HS-5 (cell line): ENCODE measurements around the gene KDM2B.

Experiments used
- DNase-seq: peaks from one replicate; pipeline ENCODE4 v3.0.0-alpha.2; 2012; ENCODE audit warnings: low read depth

KDM2B gene

GRCh38 chr12:121530600-121531355 is 50.0 kb downstream of the KDM2B start:
- no peak for DNase-seq

GRCh38 chr12:121529184-121529583 is 51.6 kb downstream of the KDM2B start:
- no peak for DNase-seq

DNA sequence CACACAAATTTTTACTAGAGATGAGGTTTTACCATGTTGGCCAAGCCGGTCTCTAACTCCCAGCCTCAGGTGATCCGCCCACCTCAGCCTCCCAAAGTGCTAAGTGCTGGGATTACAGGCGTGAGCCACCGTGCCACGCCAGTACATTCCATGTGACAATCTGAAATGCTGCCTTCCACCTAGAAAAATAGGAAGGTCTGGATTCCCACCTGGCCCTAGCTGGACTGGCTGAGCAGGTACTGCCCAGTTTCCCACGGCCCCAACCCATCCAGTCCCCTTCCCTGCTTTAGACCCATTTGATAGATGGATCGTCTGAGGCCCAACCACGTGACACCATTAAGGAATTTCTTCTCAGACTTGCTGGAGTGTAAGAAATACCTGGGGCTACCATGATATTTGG is 55.4 kb downstream of the KDM2B start:
- DNase-seq = no peak

- DNase-seq = no peak
These were observed 56.5 kb downstream of the KDM2B start for GRCh38 chr12:121524196-121524916.

DNA sequence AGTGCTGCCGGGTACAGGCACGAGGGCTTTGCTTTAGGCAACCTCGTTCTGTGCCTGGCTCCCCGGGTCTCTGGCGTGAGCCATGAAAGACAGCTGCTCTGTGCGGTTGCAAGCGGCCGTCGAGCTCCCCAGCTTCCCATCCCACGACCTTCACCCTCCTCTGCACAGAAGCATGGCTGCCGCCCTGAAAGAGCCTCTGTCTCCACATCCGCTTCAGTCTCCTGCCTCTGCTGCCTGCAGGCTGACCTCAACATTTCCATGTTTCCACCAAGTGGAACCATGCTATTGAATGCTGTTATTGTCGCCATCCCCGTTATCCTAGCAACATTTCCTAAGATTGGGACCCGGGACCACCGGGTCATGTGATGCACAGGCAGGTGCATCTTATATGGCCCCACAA is 57.1 kb downstream of the KDM2B start:
- DNase-seq = no peak

- no peak for DNase-seq
These were observed 57.9 kb downstream of the KDM2B start for GRCh38 chr12:121522971-121523370.

- no peak for DNase-seq
These were observed 60.2 kb downstream of the KDM2B start for GRCh38 chr12:121520586-121521086.

DNA sequence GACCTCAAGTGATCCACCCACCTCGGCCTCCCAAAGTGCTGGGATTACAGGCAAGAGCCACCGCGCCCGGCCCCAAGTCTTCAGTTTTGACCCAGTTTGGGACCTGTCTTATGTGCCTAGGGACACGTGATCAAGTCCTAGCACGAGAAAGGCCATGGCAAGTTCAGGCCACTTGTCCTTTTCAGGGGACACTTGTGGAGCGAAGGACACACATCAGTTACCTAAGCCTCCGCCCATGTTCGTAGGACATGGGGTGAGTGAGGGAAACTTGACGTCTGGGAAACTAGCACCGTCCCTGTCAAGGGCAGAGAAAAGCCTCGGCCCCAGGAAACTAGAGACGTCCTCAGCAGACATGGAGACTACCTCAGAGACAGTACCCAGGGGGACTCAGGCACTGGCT is 60.7 kb downstream of the KDM2B start:
- DNase-seq = no peak

DNA sequence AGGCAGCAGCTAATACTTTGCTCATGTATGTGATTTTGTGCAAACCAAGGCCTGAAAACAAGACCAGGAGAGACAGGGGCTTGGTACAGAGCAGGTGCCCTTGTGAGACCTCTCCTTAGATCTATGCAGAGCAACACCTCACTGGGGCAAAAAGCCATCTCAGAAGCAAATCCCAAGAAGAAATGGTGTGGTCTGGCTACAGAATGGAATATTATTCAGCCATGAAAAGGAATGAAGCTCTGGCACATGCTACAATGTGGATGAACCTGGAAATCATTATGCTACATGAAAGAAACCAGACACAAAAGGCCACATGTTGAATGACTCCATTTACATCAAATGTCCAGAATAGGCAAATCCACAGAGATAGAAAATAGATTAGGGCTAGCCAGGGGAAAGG is 61.6 kb downstream of the KDM2B start:
- no peak for DNase-seq

- no peak for DNase-seq
These were observed 62.2 kb downstream of the KDM2B start for GRCh38 chr12:121518656-121519055.

- DNase-seq = no peak
These were observed 64.3 kb downstream of the KDM2B start for GRCh38 chr12:121516437-121517011.

DNA sequence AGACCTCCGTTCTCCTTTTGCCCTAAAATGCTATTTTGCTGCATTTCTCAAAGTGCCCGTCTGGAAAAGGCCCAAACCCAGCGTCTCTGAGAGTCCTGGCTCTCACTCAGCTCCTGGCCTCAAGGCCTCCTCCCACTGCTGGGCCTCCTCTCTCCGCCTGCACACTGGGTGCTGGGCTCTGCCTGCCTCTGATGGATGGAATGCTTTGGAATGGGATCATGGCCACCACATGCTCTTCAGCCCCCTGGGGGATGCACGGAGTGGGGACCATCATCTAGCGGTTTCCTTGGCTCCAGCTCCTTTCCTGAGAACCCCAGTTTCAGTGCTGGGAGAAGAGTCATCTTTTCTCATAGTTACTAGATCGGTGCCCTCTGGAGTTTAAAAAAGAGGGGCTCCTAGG is 65.2 kb downstream of the KDM2B start:
- no peak for DNase-seq

DNA sequence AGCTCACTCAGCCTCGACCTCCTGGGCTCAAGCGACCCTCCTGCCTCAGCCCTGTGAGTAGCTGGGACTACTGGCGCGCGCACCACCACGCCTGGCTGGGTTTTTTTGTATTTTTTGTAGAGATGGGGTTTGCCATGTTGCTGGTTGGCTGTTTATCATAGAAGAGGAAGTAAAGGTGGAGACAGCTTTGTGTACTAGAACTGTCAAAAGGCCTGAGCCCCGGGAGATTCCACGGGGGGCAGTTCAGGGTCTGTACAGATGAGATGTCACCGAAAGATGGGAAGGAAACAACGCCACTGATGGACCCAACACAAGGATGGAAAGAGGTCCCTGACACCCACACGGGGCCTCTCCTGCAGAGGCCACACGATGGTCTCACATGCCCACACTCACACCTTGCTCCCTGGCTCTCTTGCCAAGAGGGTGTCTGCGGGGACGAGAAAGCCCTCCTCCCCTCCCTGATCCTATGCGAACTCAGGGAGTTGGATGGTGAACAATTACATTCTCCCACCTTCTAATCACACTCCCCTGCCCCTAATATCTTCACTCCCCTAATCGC is 66.6 kb downstream of the KDM2B start:
- no peak for DNase-seq

- no peak for DNase-seq
These were observed 67.2 kb downstream of the KDM2B start for GRCh38 chr12:121513464-121514183.

- no peak for DNase-seq
These were observed 68.3 kb downstream of the KDM2B start for GRCh38 chr12:121512561-121512960.

- no peak for DNase-seq
These were observed 68.9 kb downstream of the KDM2B start for GRCh38 chr12:121511916-121512315.

GRCh38 chr12:121509339-121509738 is 71.5 kb downstream of the KDM2B start:
- no peak for DNase-seq

- no peak for DNase-seq
These were observed 72.3 kb downstream of the KDM2B start for GRCh38 chr12:121508533-121508932.

- DNase-seq = no peak
These were observed 72.8 kb downstream of the KDM2B start for GRCh38 chr12:121507984-121508383.

- no peak for DNase-seq
These were observed 73.6 kb downstream of the KDM2B start for GRCh38 chr12:121507245-121507644.

DNA sequence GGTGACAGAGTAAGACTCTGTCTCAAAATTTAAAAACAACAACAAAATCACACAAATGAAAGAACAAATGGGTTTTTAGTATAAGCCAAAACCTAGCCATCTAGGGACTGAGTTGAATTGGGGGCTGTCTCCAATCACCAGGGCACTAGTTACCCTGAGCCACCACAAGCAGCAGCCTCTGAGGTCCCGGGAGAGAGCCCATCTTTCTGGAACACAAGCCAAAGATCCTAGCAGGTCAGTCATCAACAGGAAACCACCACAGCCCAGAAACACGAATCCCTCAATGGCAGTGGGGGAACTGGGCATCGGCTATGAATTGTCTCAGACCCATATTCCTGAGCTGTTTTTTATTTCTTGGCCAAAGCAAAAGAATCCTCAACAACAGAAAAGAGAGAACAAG is 75.3 kb downstream of the KDM2B start:
- DNase-seq = no peak

GRCh38 chr12:121504505-121504904 is 76.3 kb downstream of the KDM2B start:
- no peak for DNase-seq
